ENCODE data around the gene ID1. TPM values are rescaled to one million over a fixed set of nuclear protein-coding genes. Genes with fewer than 3 reads are reported as not detected.
"Not testable (repeated sequence)": the region's sequence is repeated elsewhere in the genome, so short reads cannot be mapped to it uniquely, and the experiment has no call there.

The ID1 gene
- total RNA-seq, 1 experiment from 2014 or later, result 1,330 TPM

DNA sequence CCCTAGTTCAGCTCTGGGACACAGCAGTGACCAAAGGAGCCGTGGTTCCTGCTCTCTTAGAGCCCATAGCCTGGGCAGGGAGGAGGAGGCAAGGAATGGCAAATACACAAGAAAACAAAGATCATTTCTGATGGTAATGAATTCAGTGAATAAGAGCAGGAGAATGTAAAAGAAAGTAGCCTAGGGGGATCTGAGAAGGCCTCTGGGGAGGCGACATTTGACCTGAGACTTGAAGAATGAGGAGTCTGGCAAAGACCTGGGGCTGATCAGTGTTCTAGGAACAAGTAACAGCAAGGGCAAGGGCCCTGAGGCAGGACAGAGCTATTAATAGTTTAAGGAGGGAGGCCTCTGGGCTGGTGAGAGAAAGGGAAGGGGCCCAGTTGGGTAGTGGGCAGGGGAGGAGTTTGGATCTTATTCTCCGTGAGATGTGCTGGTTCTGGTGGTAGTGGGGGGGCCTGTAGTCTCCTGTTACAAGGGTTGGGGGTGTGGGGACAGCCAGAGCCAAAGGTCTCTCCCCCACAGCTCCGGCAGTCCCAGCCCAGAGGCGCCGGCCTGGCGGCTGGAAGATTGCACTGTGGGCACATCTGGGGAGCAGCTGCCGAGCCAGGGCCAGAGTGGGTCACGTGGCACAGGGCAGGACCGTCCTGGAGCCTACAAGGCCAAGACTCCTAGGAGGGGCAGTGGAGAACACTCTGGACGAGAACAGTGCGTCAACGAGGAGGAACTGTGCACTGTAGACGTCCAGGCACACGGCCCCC is 9.3 kb upstream of the ID1 start:
- in situ Hi-C loops (cut with HindIII; ENCODE audit: low sequenced_read_pairs), result no loop called here
- peak; percentile 78 for DNase-seq (ENCODE audit: low spot score)

DNA sequence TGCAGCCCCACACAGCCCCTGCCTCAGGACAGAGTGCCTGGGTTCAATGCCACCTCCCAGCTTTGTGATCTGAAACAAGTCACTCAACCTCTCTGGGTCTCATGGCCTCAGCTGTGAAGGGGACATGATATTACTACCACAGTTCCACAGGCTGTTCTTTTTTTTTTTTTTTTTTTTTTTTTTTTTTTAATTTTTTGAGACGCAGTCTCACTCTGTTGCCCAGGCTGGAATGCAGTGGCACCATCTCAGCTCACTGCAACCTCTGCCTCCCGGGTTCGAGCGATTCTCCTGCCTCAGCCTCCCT is 8.7 kb upstream of the ID1 start:
- in situ Hi-C loops (cut with HindIII; ENCODE audit: low sequenced_read_pairs); DNase-seq (ENCODE audit: low spot score): not testable (repeated sequence)

DNA sequence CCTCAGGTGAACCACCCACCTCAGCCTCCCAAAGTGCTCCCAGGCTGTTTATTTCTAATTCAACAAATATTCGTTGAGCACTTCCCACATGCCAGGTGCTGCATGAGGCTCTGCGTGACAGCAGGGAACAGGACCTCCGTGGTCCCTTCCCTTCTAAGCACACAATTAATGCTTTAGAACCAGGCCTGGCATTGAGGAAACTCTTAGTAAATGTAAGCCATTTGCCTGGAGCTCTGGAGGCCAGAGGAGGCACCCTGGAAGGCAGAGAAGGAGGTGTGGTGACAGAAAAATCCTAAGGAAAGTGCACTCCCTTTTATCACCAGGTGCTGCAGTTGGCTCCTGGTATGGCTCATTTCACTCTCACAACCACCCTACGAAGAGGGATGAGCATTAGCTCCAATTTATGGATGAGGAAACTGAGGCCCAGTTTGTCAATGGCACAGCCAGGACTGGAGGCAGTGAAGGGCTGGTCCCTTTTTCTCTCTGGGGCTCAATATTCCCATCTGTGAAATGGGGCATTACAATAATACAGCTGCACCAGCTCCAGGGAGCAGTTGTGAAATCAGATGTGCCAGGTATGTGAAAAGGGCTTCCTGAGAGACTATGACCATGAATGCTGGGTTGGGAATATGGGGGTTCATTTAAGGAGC is 8.1 kb upstream of the ID1 start:
- in situ Hi-C loops (cut with HindIII; ENCODE audit: low sequenced_read_pairs), result no loop called here
- peak; percentile 26 for DNase-seq (ENCODE audit: low spot score)

DNA sequence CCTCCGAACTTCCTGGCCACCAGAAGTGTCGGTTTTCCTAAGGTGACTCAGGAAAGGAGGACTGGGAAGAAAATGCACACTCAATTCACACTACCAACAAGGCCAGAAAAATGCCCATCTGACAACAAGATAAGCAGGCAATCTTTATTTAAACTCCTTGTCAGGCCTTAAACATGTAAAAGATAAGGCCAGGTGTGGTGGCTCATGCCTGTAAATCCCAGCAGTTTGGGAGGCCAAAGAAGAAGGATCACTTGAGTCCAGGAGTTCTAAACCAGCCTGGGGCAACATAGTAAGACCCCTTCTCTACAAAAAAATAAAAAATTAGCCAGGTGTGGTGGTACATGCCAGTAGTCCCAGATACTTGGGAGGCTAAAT is 7.6 kb upstream of the ID1 start:
- in situ Hi-C loops (cut with HindIII; ENCODE audit: low sequenced_read_pairs), result no loop called here

DNA sequence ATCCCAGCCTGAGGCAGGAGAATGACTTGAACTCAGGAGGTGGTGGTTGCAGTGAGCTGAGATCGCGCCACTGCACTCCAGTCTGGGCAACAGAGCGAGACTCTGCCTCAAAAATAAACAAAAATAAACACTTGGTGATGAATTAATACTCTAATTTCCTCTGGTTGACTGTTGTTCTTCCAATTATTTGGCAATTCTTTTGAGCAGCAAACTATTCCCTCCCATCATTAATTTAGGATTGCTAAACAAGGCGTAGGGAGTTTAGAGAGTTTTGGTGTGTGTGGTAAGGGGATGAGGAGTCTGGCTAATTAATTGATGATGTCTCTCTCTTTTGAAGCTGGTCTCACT is 2.7 kb upstream of the ID1 start:
- in situ Hi-C loops (cut with HindIII; ENCODE audit: low sequenced_read_pairs), result no loop called here

More for the DNA sequence above, 7.6 kb upstream of the ID1 start:
- no peak for DNase-seq (ENCODE audit: low spot score)

DNA sequence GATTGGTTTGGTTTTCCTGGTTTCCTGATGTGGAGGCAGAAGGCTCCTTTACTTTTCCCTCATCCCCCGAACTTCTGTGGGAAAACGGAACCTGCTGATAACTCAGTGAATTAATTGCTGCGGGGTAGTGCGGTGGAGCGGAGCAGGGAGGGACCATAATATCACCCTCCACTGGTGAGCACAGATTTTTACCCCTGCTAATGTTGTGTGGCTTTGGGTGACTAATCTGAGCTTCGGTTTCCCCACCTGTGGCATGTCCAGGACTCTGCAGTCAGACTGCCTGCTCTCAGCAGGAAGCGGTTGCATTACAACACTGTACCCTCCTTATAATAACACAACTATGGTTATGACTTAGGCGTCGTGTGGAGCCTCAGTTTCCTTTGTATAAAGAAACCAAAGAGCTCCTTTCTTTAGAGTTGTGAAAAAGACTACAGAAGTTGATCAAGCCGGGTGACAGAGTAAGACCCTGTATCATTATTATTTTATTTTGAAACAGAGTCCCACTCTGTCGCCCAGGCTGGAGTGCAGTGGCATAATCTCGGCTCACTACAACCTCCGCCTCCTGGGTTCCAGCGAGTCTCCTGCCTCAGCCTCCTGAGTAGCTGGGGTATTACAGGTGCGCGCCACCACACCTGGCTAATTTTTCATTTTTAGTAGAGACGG is 2.2 kb upstream of the ID1 start:
- in situ Hi-C loops (cut with HindIII; ENCODE audit: low sequenced_read_pairs), result no loop called here
- DNase-seq (ENCODE audit: low spot score), result no peak

More for the DNA sequence above, 2.7 kb upstream of the ID1 start:
- no peak for DNase-seq (ENCODE audit: low spot score)

DNA sequence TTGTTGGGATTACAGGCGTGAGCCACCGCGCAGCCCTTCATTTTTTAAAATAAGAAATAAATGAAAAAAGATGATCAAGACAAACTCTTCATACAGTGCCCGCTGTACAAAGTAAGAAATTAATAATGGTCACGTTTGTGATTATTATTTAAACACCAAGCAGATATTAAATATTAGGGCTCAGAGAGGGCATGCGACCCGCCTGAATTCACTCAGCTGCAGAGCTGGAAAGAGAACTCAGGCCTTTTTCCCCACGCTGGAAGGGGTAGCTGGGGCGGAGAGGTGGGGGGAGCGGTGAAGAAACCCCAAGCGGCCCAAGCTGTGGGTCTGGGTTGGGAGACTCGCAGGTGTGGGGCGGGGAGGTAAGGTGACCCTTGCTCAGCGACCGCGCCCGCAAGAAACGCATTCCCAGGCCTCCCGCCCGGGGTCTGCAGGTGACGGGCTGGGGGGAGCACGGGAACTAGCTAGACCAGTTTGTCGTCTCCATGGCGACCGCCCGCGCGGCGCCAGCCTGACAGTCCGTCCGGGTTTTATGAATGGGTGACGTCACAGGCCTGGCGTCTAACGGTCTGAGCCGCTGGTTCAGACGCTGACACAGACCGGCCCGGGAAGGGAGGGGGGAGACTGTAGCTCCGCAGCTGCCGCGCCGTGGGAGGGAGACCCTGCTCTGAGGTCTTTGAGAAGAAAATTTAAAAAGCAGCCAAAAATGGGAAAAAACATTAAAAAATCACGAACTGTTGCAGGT is 1.1 kb upstream of the ID1 start:
- peak; percentile 89 for DNase-seq (ENCODE audit: low spot score)
- in situ Hi-C loops (cut with HindIII; ENCODE audit: low sequenced_read_pairs), result no loop called here

DNA sequence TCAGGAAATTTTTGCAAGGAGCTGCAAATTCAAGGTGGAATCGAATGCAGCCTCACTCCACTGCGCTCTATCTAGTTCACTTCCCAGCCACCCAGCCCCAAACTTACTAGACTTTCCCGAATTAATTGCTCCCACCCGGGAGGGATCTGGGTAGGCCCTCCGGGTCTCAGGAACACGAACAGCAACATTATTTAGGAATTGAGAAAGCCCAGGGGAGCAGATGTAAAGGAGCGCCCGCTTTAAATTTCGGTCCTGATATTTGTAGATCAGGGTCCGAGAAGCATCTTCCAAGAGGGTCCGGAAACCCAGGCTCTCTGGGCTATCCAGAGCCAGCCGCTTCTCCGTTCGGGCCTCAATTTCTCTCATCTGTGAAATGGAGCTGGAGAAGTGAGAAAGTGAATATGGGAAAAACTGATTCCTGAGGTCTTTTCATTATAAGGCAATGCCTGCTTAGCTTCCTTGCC is 490 bp upstream of the ID1 start:
- DNase-seq (ENCODE audit: low spot score), result no peak
- in situ Hi-C loops (cut with HindIII; ENCODE audit: low sequenced_read_pairs), result no loop called here

DNA sequence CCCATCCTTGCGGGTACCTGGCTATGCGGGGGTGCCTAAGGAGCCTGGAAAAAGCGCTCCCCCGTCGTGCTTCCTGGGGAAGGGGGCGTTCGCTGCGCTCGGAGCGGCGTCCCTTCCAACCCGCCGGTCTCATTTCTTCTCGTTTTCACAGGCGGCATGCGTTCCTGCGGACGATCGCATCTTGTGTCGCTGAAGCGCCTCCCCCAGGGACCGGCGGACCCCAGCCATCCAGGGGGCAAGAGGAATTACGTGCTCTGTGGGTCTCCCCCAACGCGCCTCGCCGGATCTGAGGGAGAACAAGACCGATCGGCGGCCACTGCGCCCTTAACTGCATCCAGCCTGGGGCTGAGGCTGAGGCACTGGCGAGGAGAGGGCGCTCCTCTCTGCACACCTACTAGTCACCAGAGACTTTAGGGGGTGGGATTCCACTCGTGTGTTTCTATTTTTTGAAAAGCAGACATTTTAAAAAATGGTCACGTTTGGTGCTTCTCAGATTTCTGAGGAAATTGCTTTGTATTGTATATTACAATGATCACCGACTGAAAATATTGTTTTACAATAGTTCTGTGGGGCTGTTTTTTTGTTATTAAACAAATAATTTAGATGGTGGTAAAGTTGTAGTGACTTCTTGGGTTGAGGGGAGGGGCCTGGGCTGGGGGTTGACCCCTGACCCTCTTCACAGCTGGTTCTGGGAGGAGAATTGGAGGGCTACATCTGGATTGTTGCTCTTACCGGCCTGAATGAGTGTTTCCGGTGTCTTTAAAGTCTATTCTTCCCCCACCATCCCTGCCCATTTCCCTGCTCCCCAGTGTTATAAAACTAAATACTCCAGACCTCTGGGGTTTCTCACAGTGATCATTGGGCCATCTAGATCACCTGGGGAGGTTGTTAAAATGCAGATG is 1.1 kb downstream of the ID1 start:
- in situ Hi-C loops (cut with HindIII; ENCODE audit: low sequenced_read_pairs), result no loop called here
- no peak for DNase-seq (ENCODE audit: low spot score)

DNA sequence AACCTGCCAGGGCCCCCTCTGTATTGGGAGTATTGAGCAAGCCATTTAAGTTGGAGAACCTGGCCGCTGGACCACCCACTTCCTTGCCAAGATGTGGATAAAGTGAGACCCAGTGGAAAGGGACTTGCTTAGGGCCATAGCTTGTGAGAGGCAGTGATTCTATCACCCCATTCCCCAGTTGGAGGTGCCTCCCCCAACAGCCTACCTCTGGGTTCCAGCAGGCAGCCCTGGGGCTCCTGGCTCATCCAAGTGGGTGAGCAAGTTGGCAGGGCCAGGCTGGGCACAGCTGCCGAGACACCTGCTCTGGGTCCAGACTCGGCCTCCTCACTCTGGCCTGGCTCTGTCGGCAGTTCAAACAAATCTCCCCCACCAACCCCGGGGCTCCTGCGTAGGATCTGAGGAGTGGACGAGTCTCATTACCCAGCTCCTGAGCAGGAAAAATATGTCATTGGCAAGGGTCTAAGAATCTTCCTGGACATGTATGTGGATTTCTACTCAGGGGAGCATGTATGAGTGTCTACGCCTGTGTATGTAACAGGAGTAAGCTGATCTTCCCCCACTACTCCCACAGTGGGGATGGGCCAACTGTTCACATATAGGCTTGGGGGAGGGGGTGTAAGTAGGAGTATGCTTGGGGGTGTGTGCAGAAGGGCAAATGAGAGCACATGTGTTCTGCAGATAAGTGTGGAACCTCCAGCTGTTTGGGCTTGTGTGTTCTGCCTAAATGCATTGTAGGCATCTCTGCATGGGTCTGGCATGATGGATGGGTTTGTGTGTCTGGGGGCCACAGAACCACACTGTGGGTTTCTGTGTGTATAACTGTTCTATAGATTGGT is 1.9 kb downstream of the ID1 start:
- peak; percentile 77 for DNase-seq (ENCODE audit: low spot score)
- in situ Hi-C loops (cut with HindIII; ENCODE audit: low sequenced_read_pairs), result no loop called here

DNA sequence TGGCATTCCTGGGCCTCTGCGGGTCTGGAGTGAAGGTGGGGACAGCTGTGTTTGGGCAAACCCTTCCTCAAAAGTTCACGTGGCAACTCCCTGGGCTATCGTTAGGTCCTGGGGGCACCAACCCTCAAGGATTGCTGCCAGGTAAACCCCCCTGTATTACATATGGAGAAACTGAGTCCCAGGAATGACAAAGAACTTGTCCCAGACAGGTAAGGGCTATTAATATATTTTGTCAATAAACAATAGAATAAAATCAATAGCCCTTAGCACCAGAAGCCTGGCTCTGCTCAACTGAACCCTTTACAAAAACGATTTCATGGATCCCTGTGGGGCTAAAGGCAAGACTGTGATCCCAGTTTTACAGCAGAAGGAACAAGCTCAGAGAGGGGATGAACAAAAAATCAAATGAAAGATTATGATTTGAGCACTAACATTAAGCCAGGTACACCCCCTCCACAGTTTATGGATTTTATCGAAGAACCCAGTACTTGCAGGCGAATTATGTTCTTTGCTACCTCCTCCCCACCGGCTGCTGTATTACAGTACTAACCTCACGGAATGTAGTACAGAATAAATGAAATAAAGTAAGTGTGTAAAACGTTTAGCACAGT is 2.7 kb downstream of the ID1 start:
- no peak for DNase-seq (ENCODE audit: low spot score)

DNA sequence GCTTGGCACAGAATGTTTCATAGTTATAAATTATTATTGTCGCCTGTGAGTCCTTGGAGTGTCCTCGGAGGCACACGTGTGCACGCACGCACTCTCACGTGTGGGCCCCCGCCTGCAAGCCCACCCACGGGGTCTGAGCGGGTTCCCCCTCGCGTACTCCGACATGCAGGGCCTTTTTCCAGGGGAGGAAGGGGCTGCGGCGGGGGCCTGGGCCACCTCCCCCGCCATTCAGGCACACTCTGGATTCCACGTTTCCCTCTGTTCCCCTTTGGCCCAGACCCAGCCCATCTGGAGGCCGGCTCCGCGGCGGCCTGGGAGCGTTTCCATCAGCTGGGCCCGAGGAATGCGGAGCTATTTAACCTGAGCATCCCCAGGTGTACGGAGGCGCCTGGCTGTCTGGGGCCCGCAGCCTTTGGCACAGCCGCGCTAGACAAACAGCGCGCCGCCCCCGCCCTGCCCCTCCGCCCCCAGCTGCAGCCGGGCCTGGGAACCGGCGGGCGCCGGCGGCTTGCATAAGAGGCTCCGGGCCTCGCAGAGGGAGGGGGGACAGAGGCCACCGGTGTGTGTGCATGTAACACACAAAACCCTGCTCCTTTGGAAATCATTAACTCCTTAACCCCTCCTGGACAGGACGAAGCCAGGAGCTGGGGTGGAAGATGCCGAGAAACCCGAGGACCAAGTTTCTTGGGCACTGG is 3.3 kb downstream of the ID1 start:
- in situ Hi-C loops (cut with HindIII; ENCODE audit: low sequenced_read_pairs), result no loop called here
- DNase-seq (ENCODE audit: low spot score), result peak; percentile 68

More for the DNA sequence above, 2.7 kb downstream of the ID1 start:
- in situ Hi-C loops (cut with HindIII; ENCODE audit: low sequenced_read_pairs), result no loop called here

DNA sequence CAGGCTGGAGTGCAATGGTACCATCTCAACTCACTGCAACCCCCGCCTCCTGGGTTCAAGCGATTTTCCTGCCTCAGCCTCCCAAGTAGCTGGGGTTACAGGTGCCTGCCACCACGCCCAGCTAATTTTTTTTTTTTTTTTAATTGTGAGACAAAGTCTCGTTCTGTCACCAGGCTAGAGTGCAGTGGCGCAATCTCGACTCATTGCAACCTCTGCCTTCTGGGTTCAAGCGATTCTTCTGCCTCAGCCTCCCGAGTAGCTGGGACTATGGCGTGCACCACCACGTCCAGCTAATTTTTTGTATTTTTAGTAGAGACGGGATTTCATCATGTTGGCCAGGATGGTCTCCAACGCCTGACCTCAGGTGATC is 7.2 kb downstream of the ID1 start:
- in situ Hi-C loops (cut with HindIII; ENCODE audit: low sequenced_read_pairs), result not testable (repeated sequence)

DNA sequence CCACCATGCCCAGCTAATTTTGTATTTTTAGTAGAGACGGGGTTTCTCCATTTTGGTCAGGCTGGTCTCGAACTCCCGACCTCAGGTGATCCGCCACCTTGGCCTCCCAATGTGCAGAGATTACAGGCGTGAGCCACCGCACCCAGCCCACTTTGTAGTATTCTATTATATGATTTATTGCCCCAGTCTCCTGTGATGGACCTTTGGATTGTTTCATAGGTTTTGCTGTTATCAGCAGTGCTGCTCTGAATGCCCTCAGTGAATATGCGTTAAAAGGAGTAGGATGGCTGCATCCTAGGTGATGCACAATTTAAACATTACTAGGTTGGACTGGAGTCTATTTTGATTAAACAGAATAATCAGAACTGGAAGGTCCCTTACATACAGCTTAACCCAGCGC is 10.3 kb downstream of the ID1 start:
- DNase-seq (ENCODE audit: low spot score), result no peak
- in situ Hi-C loops (cut with HindIII; ENCODE audit: low sequenced_read_pairs), result no loop called here

More for the DNA sequence above, 7.2 kb downstream of the ID1 start:
- not testable (repeated sequence) for DNase-seq (ENCODE audit: low spot score)

DNA sequence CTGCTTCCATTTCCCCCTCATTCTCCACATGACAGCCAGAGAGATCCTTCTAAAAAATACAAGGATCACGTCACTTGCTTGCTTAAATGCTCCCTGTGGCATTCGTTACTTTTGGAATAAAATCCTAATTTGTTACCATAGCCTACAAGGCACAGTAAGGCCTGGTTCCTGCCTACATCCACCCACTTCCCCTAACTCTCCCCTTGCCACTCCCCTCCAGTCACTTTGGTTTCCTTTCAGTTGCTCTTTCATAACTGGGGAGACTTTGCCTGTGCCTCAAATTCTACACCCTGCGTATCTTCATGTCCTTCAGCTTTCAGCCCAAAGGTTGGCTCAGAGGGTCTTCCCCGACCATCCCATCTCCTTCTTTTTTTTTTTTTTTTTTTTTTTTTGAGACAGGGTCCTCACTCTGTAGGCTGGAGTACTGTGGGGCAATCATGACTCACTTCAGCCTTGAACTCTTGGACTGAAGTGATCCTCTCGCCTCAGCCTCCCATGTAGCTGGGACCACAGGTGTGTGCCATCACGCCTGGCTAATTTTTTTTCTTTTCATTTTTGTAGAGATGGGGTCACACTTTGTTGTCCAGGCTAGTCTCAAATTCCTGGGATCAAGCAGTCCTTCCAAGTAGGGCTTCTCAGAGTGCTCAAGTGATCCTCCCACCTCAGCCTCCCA is 12.5 kb downstream of the ID1 start:
- in situ Hi-C loops (cut with HindIII; ENCODE audit: low sequenced_read_pairs), result no loop called here
- no peak for DNase-seq (ENCODE audit: low spot score)

DNA sequence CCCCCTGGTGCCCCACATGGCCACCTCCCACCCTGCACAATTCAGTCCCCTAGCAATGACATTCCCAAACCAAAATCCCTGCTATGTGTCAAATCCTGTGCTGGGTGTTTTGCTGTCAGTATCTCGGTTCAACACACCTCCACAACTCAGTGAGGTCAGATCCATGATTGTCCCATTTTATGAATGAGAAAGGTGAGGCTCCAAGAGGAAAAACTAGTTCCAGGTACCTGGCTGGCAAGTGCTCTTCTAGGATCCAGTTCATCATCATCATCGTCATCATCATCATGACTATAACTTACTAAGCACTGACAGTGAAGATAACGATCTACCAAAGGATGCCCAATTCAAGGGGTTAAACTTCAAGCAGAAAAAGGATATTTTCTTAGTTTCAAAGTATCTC is 15.2 kb downstream of the ID1 start:
- DNase-seq (ENCODE audit: low spot score), result no peak
- in situ Hi-C loops (cut with HindIII; ENCODE audit: low sequenced_read_pairs), result no loop called here

DNA sequence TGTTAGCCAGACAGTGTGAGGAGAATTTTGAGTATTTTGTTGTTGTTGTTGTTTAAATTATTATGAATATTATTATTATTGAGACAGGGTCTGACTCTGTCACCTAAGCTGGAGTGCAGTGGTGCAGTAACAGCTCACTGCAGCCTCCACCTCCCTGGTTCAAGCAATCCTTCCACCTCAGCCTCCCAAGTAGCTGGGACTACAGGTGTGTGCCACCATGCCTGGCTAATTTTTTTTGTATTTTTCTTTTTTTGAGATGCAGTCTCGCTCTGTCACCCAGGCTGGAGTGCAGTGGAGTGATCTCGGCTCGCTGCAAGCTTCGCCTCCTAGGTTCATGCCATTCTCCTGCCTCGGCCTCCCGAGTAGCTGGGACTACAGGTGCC is 18.0 kb downstream of the ID1 start:
- DNase-seq (ENCODE audit: low spot score); in situ Hi-C loops (cut with HindIII; ENCODE audit: low sequenced_read_pairs): not testable (repeated sequence)

Data from G401 (cell line).